GM21390 (cell line): ENCODE measurements around the gene ELAPOR2.
"Not testable (repeated sequence)": the region's sequence is repeated elsewhere in the genome, so short reads cannot be mapped to it uniquely, and the experiment has no call there.

Source experiments
- ATAC-seq: cut with Tn5 transposase; IDR thresholded peaks from one replicate; pipeline ENCODE4 v1.9.1; 2021; ENCODE audit not compliant: unreplicated experiment

Gene ELAPOR2

GRCh38 chr7:87044713-87045112, 14.7 kb downstream of the ELAPOR2 start:
- not testable (repeated sequence) for ATAC-seq

DNA sequence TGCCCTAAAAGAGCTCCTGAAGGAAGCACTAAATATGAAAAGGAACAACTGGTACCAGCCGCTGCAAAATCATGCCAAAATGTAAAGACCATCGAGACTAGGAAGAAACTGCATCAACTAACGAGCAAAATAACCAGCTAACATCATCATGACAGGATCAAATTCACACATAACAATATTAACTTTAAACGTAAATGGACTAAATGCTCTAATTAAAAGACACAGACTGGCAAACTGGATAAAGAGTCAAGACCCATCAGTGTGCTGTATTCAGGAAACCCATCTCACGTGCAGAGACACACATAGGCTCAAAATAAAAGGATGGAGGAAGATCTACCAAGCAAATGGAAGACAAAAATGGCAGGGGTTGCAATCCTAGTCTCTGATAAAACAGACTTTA, 17.9 kb downstream of the ELAPOR2 start:
- not testable (repeated sequence) for ATAC-seq

DNA sequence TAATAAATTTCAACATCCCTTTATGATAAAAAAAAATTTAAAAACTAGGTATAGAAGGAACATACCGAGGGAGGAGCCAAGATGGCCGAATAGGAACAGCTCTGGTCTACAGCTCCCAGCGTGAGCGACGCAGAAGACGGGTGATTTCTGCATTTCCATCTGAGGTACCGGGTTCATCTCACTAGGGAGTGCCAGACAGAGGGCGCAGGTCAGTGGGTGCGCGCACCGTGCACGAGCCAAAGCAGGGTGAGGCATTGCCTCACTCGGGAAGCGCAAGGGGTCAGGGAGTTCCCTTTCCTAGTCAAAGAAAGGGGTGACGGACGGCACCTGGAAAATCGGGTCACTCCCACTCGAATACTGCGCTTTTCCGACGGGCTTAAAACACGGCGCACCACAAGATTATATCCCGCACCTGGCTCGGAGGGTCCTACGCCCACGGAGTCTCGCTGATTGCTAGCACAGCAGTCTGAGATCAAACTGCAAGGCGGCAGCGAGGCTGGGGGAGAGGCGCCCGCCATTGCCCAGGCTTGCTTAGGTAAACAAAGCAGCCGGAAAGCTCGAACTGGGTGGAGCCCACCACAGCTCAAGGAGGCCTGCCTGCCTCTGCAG, 19.7 kb downstream of the ELAPOR2 start:
- not testable (repeated sequence) for ATAC-seq

GRCh38 chr7:87038993-87039690, 20.3 kb downstream of the ELAPOR2 start:
- no peak for ATAC-seq

- no peak for ATAC-seq
These were observed 22.5 kb downstream of the ELAPOR2 start for GRCh38 chr7:87036985-87037384.

DNA sequence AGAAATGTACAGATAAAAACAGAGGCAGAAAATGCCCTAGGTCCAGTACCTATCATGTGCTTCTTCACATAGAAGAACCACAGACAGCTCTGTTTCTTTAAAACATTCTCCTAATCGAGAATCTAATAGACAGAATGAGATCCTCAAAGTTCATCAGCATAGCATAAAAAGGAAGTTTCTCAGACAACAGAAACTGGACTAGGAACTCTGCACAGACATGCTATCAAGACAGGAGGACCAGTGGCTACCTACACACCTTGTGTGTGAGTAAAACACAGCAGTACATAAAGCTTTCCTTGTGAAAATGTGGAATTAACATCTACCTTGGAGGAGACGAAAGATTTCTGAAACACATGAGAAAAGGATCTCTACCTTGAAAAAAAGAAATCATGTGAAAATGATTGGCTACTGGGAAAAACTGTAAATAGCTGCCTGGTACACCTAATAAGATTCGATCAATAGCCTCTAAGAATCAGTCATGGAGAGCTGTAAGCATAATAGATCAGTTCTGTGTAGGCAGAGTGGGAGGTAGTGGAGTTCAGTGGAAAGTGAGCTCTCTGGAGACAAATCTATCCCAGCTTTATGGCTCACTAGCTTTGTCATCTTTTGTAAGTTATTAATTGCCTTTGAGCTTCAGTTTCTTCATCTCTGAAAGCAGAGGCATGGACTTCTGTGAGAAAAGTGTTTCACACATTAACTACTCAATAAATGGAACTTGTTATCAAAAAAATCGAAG, 26.7 kb downstream of the ELAPOR2 start:
- peak; percentile 48 for ATAC-seq

- ATAC-seq = no peak
These were observed 30.4 kb downstream of the ELAPOR2 start for GRCh38 chr7:87029078-87029477.

- no peak for ATAC-seq
These were observed 30.8 kb downstream of the ELAPOR2 start for GRCh38 chr7:87028636-87029035.

DNA sequence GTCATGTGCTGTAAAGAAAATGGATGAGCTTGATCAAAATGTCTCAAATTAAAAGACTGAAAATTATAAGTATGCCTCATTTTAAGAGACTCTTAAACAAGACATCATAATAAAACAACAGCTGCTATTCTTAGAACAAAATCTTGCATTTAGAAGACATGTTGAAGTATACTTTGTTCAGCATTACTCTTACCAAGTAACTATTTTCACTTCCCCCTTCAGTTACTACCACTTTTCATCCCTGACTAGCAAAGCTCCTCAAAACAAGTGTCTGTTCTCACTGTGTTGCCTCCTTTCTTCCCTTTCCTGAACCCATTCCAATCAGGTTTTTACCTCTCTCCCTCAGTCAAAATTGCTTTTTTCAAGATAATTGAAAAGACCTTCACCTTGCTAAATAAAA, 31.6 kb downstream of the ELAPOR2 start:
- peak; percentile 92 for ATAC-seq

DNA sequence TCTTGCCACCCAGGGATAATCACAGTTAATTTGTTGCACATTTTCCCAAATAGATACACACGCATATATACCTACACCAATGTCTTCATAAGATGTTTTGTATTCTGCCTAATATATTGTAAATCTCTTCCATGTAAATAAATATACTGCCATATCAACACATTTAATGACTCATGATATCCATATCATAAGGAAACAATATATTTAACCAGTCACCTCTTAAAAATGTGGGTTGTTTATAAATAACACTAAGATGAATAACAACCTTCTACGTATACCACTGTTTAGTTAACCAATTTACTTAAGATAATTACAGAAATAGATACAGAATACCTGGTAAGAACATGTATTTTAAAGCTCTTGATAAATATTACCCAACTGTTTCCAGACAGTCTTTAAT, 38.2 kb downstream of the ELAPOR2 start:
- no peak for ATAC-seq

GRCh38 chr7:87016606-87017005, 42.8 kb downstream of the ELAPOR2 start:
- no peak for ATAC-seq

DNA sequence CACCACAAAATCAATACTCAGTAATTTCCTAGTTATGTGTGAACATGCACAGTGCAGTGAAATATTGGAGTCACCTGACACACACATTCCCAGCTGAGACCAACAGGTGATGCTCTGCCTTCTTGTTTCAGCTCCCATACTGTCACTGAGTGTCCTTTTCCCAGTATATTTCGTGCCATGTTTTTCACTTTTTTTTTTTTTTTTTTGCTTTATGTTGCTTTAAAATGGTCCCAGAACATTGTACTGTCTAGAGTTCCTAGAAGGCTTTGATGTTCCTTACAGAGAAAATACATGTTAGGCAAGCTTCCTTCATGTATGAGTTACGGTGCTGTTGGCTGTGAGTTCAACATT, 45.6 kb downstream of the ELAPOR2 start:
- no peak for ATAC-seq

GRCh38 chr7:87013136-87013839, 46.2 kb downstream of the ELAPOR2 start:
- ATAC-seq = no peak
